ENCODE results near the gene DCAF17.

Gene DCAF17

GRCh38 chr2:171480908-171481307 lies 46.9 kb downstream of the DCAF17 start:
- DNase-seq (ENCODE audit: low read depth), result no peak
- TF ChIP-seq CTCF (IDR thresholded peaks at IDR 0.05; ENCODE audit: control insufficient read depth, extremely low read depth, insufficient read depth), result no peak
- H3K4me3 ChIP-seq (ENCODE audit: low read depth, low read length), result no peak overlapping the region

GRCh38 chr2:171482308-171482707 lies 48.3 kb downstream of the DCAF17 start:
- no peak for DNase-seq (ENCODE audit: low read depth)
- no peak for TF ChIP-seq CTCF (IDR thresholded peaks at IDR 0.05; ENCODE audit: control insufficient read depth, extremely low read depth, insufficient read depth)

GRCh38 chr2:171482877-171483276 lies 48.9 kb downstream of the DCAF17 start:
- TF ChIP-seq CTCF (IDR thresholded peaks at IDR 0.05; ENCODE audit: control insufficient read depth, extremely low read depth, insufficient read depth), result no peak
- no peak overlapping the region for H3K4me3 ChIP-seq (ENCODE audit: low read depth, low read length)
- DNase-seq (ENCODE audit: low read depth), result no peak

More at GRCh38 chr2:171482308-171482707, 48.3 kb downstream of the DCAF17 start:
- H3K4me3 ChIP-seq (ENCODE audit: low read depth, low read length), result no peak overlapping the region

GRCh38 chr2:171483793-171484192 lies 49.8 kb downstream of the DCAF17 start:
- TF ChIP-seq CTCF (IDR thresholded peaks at IDR 0.05; ENCODE audit: control insufficient read depth, extremely low read depth, insufficient read depth), result no peak
- no peak overlapping the region for H3K4me3 ChIP-seq (ENCODE audit: low read depth, low read length)
- no peak for DNase-seq (ENCODE audit: low read depth)

GRCh38 chr2:171485116-171485515 lies 51.1 kb downstream of the DCAF17 start:
- TF ChIP-seq CTCF (IDR thresholded peaks at IDR 0.05; ENCODE audit: control insufficient read depth, extremely low read depth, insufficient read depth), result no peak
- no peak for DNase-seq (ENCODE audit: low read depth)
- H3K4me3 ChIP-seq (ENCODE audit: low read depth, low read length), result no peak overlapping the region

GRCh38 chr2:171487201-171487600 lies 53.2 kb downstream of the DCAF17 start:
- no peak for DNase-seq (ENCODE audit: low read depth)
- H3K4me3 ChIP-seq (ENCODE audit: low read depth, low read length), result no peak overlapping the region
- no peak for TF ChIP-seq CTCF (IDR thresholded peaks at IDR 0.05; ENCODE audit: control insufficient read depth, extremely low read depth, insufficient read depth)

GRCh38 chr2:171487803-171488259 lies 53.8 kb downstream of the DCAF17 start:
- no peak for TF ChIP-seq CTCF (IDR thresholded peaks at IDR 0.05; ENCODE audit: control insufficient read depth, extremely low read depth, insufficient read depth)
- H3K4me3 ChIP-seq (ENCODE audit: low read depth, low read length), result no peak overlapping the region
- no peak for DNase-seq (ENCODE audit: low read depth)

Data from LNCaP clone FGC (cell line).